Measurements from ENCODE around the gene MOV10L1. TPM values are rescaled to one million over a fixed set of nuclear protein-coding genes. Genes with fewer than 3 reads are reported as not detected.

MOV10L1 gene
- total and polyA plus RNA-seq, 11 donors = 0.06 to 0.63 (median 0.13) TPM; not detected in 6

- no peak for DNase-seq
- no peak overlapping the region for H3K4me3 ChIP-seq
- no peak for ATAC-seq
- H3K36me3 ChIP-seq = no peaks in the 10 kb centered on the region
- H3K4me1 ChIP-seq = no peaks in the 10 kb centered on the region
- no peaks in the 10 kb centered on the region for H3K9me3 ChIP-seq
- no peak for TF ChIP-seq CTCF (IDR thresholded peaks at IDR 0.05)
- no peak for TF ChIP-seq POLR2A (IDR thresholded peaks at IDR 0.05)
- no peak overlapping the region for H3K27ac ChIP-seq
- H3K27me3 ChIP-seq = peaks cover 0 to 7% (median 0%) of the 10 kb centered on the region in 9 donors
- intact Hi-C loops (cut with DNase I) = loop anchor here in 1 of 10 donors (10.0 kb wide), 1 partner anchor 194 kb away; the partner anchor contains the start of gene PPP6R2
- WGBS, 4 donors = 85 to 92% (median 88%) methylated on average over 25 to 35 of the region's 35 CpGs
These were observed 60.6 kb downstream of the MOV10L1 start for GRCh38 chr22:50150161-50151129.

- intact Hi-C loops (cut with DNase I) = loop anchor here in 1 of 10 donors (10.0 kb wide), 1 partner anchor 193 kb away; the partner anchor contains the start of gene PPP6R2
These were observed 62.0 kb downstream of the MOV10L1 start for GRCh38 chr22:50151571-50152537.

GRCh38 chr22:50153056-50153755 is 63.4 kb downstream of the MOV10L1 start:
- Histone ChIP-seq H3K27me3 (peaks cover 0 to 6% (median 0%) of the 10 kb centered on the region in 9 donors), H3K4me3 (no peak overlapping the region), H3K9me3 (no peaks in the 10 kb centered on the region), H3K36me3 (no peaks in the 10 kb centered on the region), H3K4me1 (no peaks in the 10 kb centered on the region), H3K27ac (no peak overlapping the region)
- intact Hi-C loops (cut with DNase I) = loop anchor here in 1 of 10 donors (10.0 kb wide), 1 partner anchor 192 kb away; the partner anchor contains the start of gene PPP6R2
- WGBS, 4 donors = 73 to 82% (median 78%) methylated on average over 11 to 25 of the region's 25 CpGs
- no peak for DNase-seq
- no peak for ATAC-seq
- TF ChIP-seq POLR2A (IDR thresholded peaks at IDR 0.05) (no peak), CTCF (IDR thresholded peaks at IDR 0.05) (no peak)

More at GRCh38 chr22:50151571-50152537, 62.0 kb downstream of the MOV10L1 start:
- Histone ChIP-seq H3K4me3 (no peak overlapping the region), H3K27ac (no peak overlapping the region), H3K4me1 (no peaks in the 10 kb centered on the region), H3K27me3 (no peaks in the 10 kb centered on the region), H3K36me3 (no peaks in the 10 kb centered on the region), H3K9me3 (no peaks in the 10 kb centered on the region)
- DNase-seq (no peak), ATAC-seq (no peak)
- TF ChIP-seq CTCF (IDR thresholded peaks at IDR 0.05) = no peak
- no peak for TF ChIP-seq POLR2A (IDR thresholded peaks at IDR 0.05)
- 78 to 83% (median 81%) methylated on average over 29 to 33 of the region's 33 CpGs for WGBS, 4 donors

Measured in heart left ventricle (tissue), 16 donors.